HG03159 (cell line): ENCODE measurements around the gene NAPA.

Experiments
- ATAC-seq: cut with Tn5 transposase; IDR thresholded peaks from one replicate; pipeline ENCODE4 v1.9.1; 2021; ENCODE audit warnings: mild to moderate bottlenecking, moderate library complexity; ENCODE audit not compliant: unreplicated experiment

Gene NAPA

DNA sequence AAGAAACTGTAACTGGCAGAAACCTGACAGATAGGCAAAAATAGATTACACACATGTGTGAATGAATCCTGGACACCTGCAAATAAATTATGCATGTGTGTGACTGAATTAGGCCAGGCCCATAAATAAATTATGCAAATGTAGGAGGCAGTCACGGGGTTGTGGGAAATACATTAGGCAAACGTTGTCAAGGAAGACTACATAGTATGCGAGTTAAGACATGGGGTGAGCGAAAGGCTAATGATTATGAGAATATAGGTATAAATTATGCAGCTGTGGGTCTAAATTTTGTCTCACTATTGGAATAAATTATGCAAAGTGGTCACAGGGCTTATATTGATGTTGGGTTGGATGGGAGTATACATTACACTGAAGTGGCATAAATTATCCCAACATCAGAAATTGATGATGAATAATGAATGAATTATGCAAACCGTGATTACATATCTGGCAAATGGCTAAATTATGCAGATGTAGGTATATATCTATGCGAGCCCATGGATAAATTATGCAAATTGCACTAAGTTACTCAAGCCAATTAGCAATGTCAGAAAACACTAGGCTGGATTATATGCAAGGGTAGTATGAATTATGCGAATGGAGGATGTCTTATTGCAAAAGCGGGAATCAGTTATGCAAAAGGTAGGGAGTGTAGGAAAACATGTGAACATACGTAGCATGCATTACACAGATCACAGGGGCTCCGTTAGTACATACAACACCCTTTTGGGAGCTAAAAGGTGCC is 50.0 kb downstream of the NAPA start:
- no peak for ATAC-seq

DNA sequence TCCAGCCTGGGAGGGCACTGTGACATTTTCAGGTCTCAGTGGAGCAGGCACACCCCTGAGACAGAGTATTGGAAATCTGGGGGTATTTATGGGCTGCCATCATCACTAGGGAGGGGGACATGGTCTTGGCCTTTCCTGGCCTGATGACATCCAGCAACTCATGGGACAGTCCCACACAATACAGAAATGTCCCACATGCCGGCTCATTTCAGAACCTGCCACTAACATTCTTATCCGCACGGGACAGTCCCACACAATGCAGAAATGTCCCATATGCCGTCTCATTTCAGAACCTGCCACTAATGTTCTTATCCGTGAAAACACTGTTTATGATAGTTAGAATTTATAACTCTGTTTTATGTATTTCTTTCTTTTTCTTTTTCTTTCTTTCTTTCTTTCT is 53.0 kb downstream of the NAPA start:
- no peak for ATAC-seq

DNA sequence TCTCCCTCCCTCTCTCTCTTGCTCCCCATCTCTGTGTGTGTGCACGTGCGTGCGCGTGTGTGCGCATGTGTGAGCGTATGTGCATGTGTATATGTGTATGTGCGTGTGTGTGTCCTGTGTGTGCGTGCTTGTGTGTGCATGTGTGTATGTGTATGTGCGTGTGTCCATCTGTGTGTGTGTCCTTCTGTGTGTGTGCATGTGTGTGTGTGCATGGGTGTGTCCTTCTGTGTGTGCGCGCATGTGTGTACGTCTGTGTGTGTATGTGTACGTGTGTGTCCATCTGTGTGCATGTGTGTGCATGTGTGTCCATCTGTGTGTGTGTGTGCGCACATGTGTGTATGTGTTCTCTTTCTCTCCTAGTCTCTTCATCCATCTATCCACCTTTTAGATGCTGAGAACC is 55.4 kb downstream of the NAPA start:
- no peak for ATAC-seq

DNA sequence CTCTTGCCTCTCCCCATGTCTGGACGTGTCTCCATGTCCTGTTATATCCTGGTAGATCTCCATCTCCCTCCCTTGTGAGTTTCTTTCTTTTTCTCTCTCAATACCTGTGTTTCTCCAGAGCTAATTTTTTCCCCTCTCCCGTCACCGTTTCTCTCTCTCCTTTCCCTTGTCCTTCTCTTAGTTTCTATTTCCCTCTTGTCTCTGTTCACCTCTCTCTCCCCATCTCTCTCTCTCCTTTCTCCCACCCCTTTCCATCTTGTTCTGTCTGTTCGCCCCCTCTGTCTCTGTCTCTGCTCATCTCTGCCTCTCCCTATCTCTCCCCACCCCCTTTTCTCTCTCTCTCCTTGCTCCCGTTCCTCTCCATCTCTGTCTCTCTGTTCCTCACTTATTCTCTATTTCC is 56.2 kb downstream of the NAPA start:
- no peak for ATAC-seq

DNA sequence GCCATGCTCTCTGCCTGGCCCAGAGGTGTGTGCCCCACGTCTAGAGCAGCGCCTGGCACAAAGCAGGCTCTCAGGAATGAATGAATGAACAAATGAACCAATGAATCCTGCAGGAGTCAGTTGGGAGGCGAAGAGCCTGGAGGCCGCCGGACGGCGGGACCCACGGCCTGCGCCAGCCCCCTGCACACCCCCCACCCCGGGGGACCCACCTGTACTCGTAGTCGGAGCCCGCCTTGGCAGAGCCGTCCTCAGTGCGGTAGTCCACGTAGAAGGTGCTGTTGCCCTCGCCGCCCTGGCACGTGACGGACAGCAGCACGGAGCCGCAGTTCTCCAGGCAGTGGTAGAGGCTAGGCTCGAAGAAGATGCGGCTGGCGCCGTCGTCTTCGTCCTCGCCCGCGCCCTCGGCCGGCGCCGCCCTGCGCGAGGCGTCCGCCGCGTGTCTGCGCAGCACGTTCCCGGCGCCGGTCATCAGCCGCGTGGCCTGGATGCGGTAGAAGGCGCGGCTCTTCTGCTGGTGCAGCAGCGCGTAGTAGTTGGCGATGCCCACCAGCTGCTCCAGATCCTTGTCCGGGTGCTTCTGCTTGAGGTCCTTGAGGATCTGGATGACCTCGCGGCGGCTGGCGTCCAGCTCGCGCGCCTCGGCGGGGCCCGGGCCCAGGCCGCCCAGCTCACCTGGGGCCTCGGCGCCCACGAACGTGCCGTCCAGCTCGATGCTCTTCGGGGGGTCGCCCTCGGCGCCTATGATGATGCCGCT is 58.0 kb downstream of the NAPA start:
- no peak for ATAC-seq

GRCh38 chr19:47450478-47450877 is 64.4 kb downstream of the NAPA start:
- no peak for ATAC-seq

GRCh38 chr19:47448360-47448727 is 66.5 kb downstream of the NAPA start:
- ATAC-seq, result no peak

DNA sequence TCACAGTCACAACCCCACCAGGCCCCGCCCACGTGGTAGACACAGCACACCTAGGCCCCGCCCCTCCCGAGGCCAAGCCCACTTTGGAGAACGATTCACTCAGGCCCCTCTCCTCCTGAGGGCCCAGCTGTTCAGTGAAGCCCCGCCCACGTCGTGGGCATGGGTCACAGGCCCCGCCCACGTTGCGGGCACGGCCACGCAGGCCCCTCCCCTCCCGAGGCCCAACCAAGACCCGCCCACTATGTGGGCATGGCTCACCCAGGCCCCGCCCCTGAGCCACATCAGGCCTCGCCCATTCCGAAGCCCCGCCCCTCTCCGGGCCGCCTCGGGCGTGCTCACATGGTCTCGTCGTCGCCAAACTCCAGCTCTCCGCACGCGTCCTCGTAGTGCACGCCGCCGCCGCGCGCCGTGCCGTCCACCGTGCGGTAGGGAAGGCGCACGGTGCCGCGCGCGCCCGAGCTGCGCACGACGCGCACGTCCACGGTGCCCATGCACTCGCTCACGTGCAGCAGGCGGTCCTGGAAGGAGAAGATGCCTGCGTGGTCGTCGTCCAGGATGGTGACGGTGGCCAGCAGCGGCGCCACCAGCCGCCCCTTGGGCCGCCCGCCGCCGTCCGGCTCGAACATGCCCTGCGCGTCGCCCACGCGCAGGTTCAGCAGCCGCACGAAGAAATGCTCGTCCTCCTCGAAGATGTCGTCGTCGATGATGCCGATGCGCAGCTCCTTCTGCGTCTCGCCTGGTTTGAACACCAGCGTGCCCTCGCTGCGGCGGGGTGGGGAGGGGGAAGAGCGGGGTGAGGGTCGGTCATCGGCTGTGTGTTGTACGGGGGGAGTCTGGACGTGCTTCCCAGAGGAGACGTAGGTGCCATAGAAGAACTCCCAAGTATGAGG is 67.1 kb downstream of the NAPA start:
- no peak for ATAC-seq

- no peak for ATAC-seq
Observed at GRCh38 chr19:47446534-47447469, 68.1 kb downstream of the NAPA start.

DNA sequence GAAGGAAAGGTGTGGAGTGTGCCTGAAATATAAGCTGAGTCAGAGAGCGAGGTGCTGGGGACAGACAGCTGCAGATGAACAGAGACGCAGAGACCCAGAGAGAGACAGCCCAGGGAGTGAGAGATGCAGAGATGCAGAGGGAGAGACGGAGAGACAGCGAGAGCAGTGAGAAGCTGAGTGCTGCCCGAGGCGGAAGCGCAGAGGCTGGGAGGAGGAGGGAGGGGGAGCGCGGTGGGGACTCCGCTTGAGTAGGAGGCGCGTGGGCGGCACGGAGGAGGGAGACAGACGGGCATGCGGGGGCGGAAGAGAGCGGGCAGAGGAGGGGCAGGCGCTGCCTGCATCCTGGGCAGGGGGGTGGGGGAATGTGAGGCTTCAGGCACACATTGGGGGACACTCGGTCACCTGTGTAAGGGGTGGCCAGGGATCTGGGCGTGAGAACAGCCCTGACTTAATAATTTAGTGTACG is 68.9 kb downstream of the NAPA start:
- ATAC-seq, result no peak

- no peak for ATAC-seq
Observed at GRCh38 chr19:47445527-47445926, 69.3 kb downstream of the NAPA start.

GRCh38 chr19:47444388-47444821 is 70.5 kb downstream of the NAPA start:
- no peak for ATAC-seq

GRCh38 chr19:47443331-47443730 is 71.5 kb downstream of the NAPA start:
- ATAC-seq, result no peak

GRCh38 chr19:47438793-47439220 is 76.1 kb downstream of the NAPA start:
- ATAC-seq, result no peak
